BLaER1 treated with 17β-estradiol and CSF1 and Interleukin-3, amounts not matched to agents 10 nM and 100 nM (cell line): Measurements from ENCODE around the gene AK2.
"Not testable (repeated sequence)": the region's sequence is repeated elsewhere in the genome, so short reads cannot be mapped to it uniquely, and the experiment has no call there.

Experiments used
- H3K27ac ChIP-seq, 11 experiments: shearing (Covaris generic); formaldehyde crosslinking; 2 replicates each; pipeline ENCODE4 v1.8.1; 2022
- H3K27me3 ChIP-seq, 11 experiments: shearing (Covaris generic); formaldehyde crosslinking; 2 replicates each; pipeline ENCODE4 v1.8.1; 2022
- H3K36me3 ChIP-seq, 11 experiments: shearing (Covaris generic); formaldehyde crosslinking; 2 replicates each; pipeline ENCODE4 v1.8.1; 2022
- H3K4me1 ChIP-seq, 10 experiments: shearing (Covaris generic); formaldehyde crosslinking; 2 replicates each; pipeline ENCODE4 v1.8.1; 2022
- H3K4me2 ChIP-seq, 11 experiments: shearing (Covaris generic); formaldehyde crosslinking; 2 replicates each; pipeline ENCODE4 v1.8.1; 2022
- H3K4me3 ChIP-seq, 10 experiments: shearing (Covaris generic); formaldehyde crosslinking; 2 replicates each; pipeline ENCODE4 v1.8.1; 2022
- H3K9ac ChIP-seq, 11 experiments: shearing (Covaris generic); formaldehyde crosslinking; 2 replicates each; pipeline ENCODE4 v1.8.1; 2022
- H3K9me3 ChIP-seq, 11 experiments: shearing (Covaris generic); formaldehyde crosslinking; replicated peaks in 1 of 11; 2 replicates each; pipeline ENCODE4 v1.8.1; 2022
- H4K20me1 ChIP-seq, 11 experiments: shearing (Covaris generic); formaldehyde crosslinking; 2 replicates each; pipeline ENCODE4 v1.8.1; 2022
- Cebpa-rat ChIP-seq, 11 experiments: shearing (Covaris generic); IDR thresholded peaks; 2 replicates each; pipeline ENCODE4 v1.8.1; 2022

Gene AK2

GRCh38 chr1:33078030-33078591 lies 41.4 kb upstream of the AK2 start:
- peaks cover 17 to 21% (median 18%) of the 10 kb centered on the region in 11 experiments for H3K27me3 ChIP-seq
- H4K20me1 ChIP-seq, result peaks cover 0 to 12% (median 4%) of the 10 kb centered on the region in 11 experiments; a peak in 5 of 22 replicates
- H3K9me3 ChIP-seq, result no peaks in the 10 kb centered on the region
- no peak overlapping the region for H3K4me3 ChIP-seq
- no peak overlapping the region for H3K9ac ChIP-seq
- no peak for TF ChIP-seq Cebpa-rat (IDR thresholded peaks at IDR 0.05)
- H3K27ac ChIP-seq, result no peak overlapping the region
- H3K4me2 ChIP-seq, result no peak overlapping the region
- H3K4me1 ChIP-seq, result peaks cover 8 to 25% (median 19%) of the 10 kb centered on the region in 10 experiments; a peak in 19 of 20 replicates
- H3K36me3 ChIP-seq, result no peaks in the 10 kb centered on the region

GRCh38 chr1:33074193-33074945 lies 37.7 kb upstream of the AK2 start:
- Histone ChIP-seq H3K36me3 (no peaks in the 10 kb centered on the region), H4K20me1 (no peaks in the 10 kb centered on the region), H3K4me1 (peaks cover 0 to 14% (median 12%) of the 10 kb centered on the region in 10 experiments; a peak in 17 of 20 replicates), H3K27ac (no peak overlapping the region), H3K4me2 (no peak overlapping the region), H3K9me3 (0 out of 22 replicates have a peak, but pooled peaks cover 0 to 3% (median 0%) of the 10 kb centered on the region in 11 experiments), H3K9ac (no peak overlapping the region), H3K27me3 (no peaks in the 10 kb centered on the region), H3K4me3 (no peak overlapping the region)
- no peak for TF ChIP-seq Cebpa-rat (IDR thresholded peaks at IDR 0.05)

DNA sequence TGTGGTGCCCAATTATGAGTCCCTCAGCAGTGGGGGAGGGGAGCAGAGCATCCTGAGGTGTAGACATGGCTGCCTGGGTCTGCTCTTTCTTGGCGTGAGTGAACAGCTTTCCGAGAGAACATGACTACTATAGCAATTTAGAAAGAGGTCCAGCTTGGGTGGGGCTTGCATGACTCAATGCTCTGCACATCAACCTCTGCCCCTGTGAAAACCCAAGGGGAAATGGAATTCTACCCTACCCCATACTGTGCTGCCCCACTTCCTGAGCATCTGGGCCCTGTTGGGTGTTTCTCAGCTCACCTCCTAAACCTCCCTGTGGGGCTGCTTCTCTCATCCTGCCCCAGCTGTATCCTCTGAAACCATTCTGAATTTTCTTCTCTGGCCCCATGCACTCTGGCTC lies 36.0 kb upstream of the AK2 start:
- H3K36me3 ChIP-seq, result no peaks in the 10 kb centered on the region

DNA sequence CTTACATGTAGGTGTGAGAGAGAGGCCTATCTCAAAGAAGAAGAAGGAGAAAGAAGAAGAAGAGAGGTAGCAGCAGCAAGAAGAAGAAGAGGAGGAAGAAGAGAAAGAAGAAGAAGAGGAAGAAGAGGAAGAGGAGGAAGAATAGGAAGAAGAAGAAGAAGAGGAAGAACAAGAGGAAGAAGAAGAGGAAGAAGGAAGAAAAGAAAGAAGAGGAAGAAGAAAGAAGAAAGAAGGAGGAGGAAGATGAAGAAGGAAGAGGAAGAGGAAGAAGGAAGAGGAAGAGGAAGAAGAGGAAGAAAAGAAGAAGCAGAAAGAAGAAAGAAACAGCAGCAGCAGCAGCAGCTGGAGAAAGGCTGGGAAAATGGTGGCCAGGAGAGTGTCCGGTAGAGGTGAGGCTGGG lies 33.9 kb upstream of the AK2 start:
- peaks cover 9 to 20% (median 11%) of the 10 kb centered on the region in 11 experiments for H3K9me3 ChIP-seq
- H3K9ac ChIP-seq, result no peak overlapping the region
- H3K27me3 ChIP-seq, result no peaks in the 10 kb centered on the region
- 0 out of 22 replicates have a peak, but pooled peaks cover 0 to 1% (median 0%) of the 10 kb centered on the region in 11 experiments for H3K36me3 ChIP-seq
- no peak overlapping the region for H3K4me3 ChIP-seq
- no peak overlapping the region for H3K27ac ChIP-seq
- no peaks in the 10 kb centered on the region for H4K20me1 ChIP-seq
- no peak overlapping the region for H3K4me2 ChIP-seq
- H3K4me1 ChIP-seq, result peaks cover 0 to 14% (median 12%) of the 10 kb centered on the region in 10 experiments; a peak in 17 of 20 replicates
- TF ChIP-seq Cebpa-rat (IDR thresholded peaks at IDR 0.05), result no peak

More for the DNA sequence above, 36.0 kb upstream of the AK2 start:
- no peaks in the 10 kb centered on the region for H4K20me1 ChIP-seq
- no peak for TF ChIP-seq Cebpa-rat (IDR thresholded peaks at IDR 0.05)
- no peak overlapping the region for H3K9ac ChIP-seq
- H3K4me1 ChIP-seq, result peaks cover 0 to 14% (median 12%) of the 10 kb centered on the region in 10 experiments; a peak in 17 of 20 replicates
- H3K9me3 ChIP-seq, result 0 out of 22 replicates have a peak, but pooled peaks cover 0 to 3% (median 0%) of the 10 kb centered on the region in 11 experiments
- no peaks in the 10 kb centered on the region for H3K27me3 ChIP-seq
- peak overlapping the region in 9 of 11 experiments; percentile 10 to 69 (median 44); a peak in 17 of 22 replicates for H3K4me2 ChIP-seq
- 0 out of 22 replicates have a peak overlapping the region, but pooled peaks of 1 of the 11 experiments have one; percentile 20 for H3K27ac ChIP-seq
- no peak overlapping the region for H3K4me3 ChIP-seq

DNA sequence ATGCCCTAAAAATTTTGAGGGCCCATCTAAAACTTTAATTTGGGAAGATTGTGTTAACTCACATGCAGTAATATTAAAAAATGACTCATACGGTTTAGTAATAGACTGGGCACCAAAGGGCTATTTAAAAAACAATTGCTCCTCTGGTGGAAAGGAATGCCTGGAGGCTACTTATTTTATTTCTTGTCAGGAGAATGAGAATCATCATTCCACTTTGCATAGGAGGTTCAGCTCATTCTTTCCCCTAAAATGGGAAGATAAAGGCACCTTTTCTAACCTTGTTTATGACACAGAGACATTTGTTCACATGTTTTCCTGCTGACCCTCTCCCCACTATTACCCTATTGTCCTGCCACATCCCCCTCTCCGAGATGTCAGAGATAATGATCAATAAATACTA lies 31.4 kb upstream of the AK2 start:
- not testable (repeated sequence) for H3K9ac ChIP-seq, H3K27ac ChIP-seq, H3K4me2 ChIP-seq, H3K4me3 ChIP-seq, H3K36me3 ChIP-seq, H4K20me1 ChIP-seq, H3K27me3 ChIP-seq
- peaks cover 0 to 11% (median 9%) of the 10 kb centered on the region in 10 experiments; a peak in 17 of 20 replicates for H3K4me1 ChIP-seq
- H3K9me3 ChIP-seq, result peaks cover 34 to 45% (median 36%) of the 10 kb centered on the region in 11 experiments

- H3K27ac ChIP-seq, H3K4me2 ChIP-seq, H3K9ac ChIP-seq, H3K27me3 ChIP-seq, H3K36me3 ChIP-seq, H3K4me1 ChIP-seq, H4K20me1 ChIP-seq, H3K4me3 ChIP-seq: not testable (repeated sequence)
- H3K9me3 ChIP-seq, result peaks cover 49 to 61% (median 52%) of the 10 kb centered on the region in 11 experiments
Observed at GRCh38 chr1:33066477-33066876, 29.8 kb upstream of the AK2 start.

DNA sequence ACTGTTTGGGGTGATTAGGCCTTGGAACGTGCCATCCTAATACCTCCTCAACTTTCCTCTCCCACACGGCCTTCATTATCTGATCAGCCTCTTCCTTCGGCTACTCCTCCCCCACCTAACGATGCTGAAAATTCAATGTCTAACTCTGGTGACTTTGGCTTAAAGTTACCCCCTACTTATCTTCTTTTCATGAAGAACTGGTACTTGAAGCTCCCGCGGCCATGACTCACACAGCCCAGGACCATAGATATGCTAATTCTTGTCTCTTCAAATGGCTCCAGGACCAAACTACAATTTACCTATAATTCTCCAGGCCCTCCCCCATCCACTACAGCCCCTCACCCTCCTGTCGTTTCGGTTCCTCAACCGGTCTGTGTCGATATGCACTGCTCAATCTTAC lies 28.6 kb upstream of the AK2 start:
- TF ChIP-seq Cebpa-rat (IDR thresholded peaks at IDR 0.05), result no peak
- no peaks in the 10 kb centered on the region for H4K20me1 ChIP-seq
- no peak overlapping the region for H3K4me3 ChIP-seq
- H3K9ac ChIP-seq, result no peak overlapping the region
- peaks cover 0 to 6% (median 0%) of the 10 kb centered on the region in 11 experiments; a peak in 3 of 22 replicates for H3K36me3 ChIP-seq
- peaks cover 49 to 65% (median 58%) of the 10 kb centered on the region in 11 experiments for H3K9me3 ChIP-seq
- peaks cover 0 to 16% (median 7%) of the 10 kb centered on the region in 10 experiments; a peak in 11 of 20 replicates for H3K4me1 ChIP-seq
- no peaks in the 10 kb centered on the region for H3K27me3 ChIP-seq
- no peak overlapping the region for H3K4me2 ChIP-seq
- H3K27ac ChIP-seq, result no peak overlapping the region

- H3K27ac ChIP-seq, H3K36me3 ChIP-seq, H4K20me1 ChIP-seq, H3K9ac ChIP-seq, H3K4me3 ChIP-seq, H3K27me3 ChIP-seq, H3K4me2 ChIP-seq: not testable (repeated sequence)
- peaks cover 49 to 65% (median 58%) of the 10 kb centered on the region in 11 experiments for H3K9me3 ChIP-seq
- H3K4me1 ChIP-seq, result peaks cover 0 to 16% (median 7%) of the 10 kb centered on the region in 10 experiments; a peak in 11 of 20 replicates
Observed at GRCh38 chr1:33064284-33064683, 27.6 kb upstream of the AK2 start.

DNA sequence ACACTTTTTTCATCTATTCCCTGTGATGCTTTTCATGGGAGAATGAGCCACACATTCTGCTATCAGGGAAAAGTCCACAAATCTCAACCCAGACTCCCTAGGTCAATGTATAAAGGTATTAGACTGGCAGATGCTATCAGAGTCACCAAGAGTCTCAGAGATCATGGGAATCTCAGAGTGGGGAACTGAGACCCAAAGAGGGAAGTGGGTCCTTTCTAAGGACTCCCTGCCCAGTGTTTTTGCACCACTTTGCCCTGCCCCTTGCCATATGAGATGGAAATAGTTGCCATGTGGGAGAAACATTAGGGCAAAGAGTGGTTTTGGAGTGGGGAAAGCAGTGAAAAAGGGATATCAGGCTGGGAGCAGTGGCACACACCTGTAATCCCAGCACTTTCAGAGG lies 25.2 kb upstream of the AK2 start:
- no peak for TF ChIP-seq Cebpa-rat (IDR thresholded peaks at IDR 0.05)
- peaks cover 49 to 62% (median 57%) of the 10 kb centered on the region in 11 experiments for H3K9me3 ChIP-seq
- no peaks in the 10 kb centered on the region for H3K27me3 ChIP-seq
- no peaks in the 10 kb centered on the region for H4K20me1 ChIP-seq
- peaks cover 0 to 6% (median 0%) of the 10 kb centered on the region in 11 experiments; a peak in 3 of 22 replicates for H3K36me3 ChIP-seq
- peak overlapping the region in 1 of 11 experiments; percentile 33; a peak in 2 of 22 replicates for H3K27ac ChIP-seq
- H3K4me1 ChIP-seq, result peaks cover 20 to 29% (median 25%) of the 10 kb centered on the region in 10 experiments
- H3K4me2 ChIP-seq, result no peak overlapping the region
- H3K4me3 ChIP-seq, result no peak overlapping the region
- no peak overlapping the region for H3K9ac ChIP-seq
